Osteoblast (primary cell): ENCODE results near the gene MCL1. TPM values are rescaled to one million over a fixed set of nuclear protein-coding genes. Genes with fewer than 3 reads are reported as not detected.
A peak's percentile ranks its signal among the peaks of the same experiment; 100 is the strongest.

Experiments used
- DNase-seq: peaks from one replicate; pipeline ENCODE4 v3.0.0; 2011; ENCODE audit warnings: low spot score, mixed read lengths; ENCODE audit not compliant: insufficient read length; ENCODE audit errors: missing footprints
- H2AFZ ChIP-seq: 2 replicates; pipeline ENCODE4 v1.6.0; 2011; ENCODE audit warnings: mild to moderate bottlenecking, low read length
- H3K27ac ChIP-seq: 2 replicates; pipeline ENCODE4 v1.5.1; 2011; ENCODE audit warnings: mild to moderate bottlenecking, low read depth, low read length, moderate library complexity
- H3K27me3 ChIP-seq: 2 replicates; pipeline ENCODE4 v1.6.0; 2012; ENCODE audit warnings: mild to moderate bottlenecking, control low read depth, inconsistent platforms, low read length, moderate library complexity; ENCODE audit not compliant: insufficient read depth
- H3K36me3 ChIP-seq: 2 replicates; pipeline ENCODE4 v1.5.1; 2011; ENCODE audit warnings: mild to moderate bottlenecking, low read length, control low read depth, moderate library complexity; ENCODE audit not compliant: insufficient read depth
- H3K4me1 ChIP-seq: 2 replicates; pipeline ENCODE4 v1.5.1; 2011; ENCODE audit warnings: mild to moderate bottlenecking, low read length, control low read depth, moderate library complexity; ENCODE audit not compliant: insufficient read depth
- H3K4me2 ChIP-seq: 2 replicates; pipeline ENCODE4 v1.6.0; 2011; ENCODE audit warnings: mild to moderate bottlenecking, low read length; ENCODE audit not compliant: insufficient read depth
- H3K4me3 ChIP-seq: fragments of 200-600 bp; sonication (generic); 3 replicates; pipeline ENCODE4 v1.5.1; 2012; ENCODE audit warnings: mild to moderate bottlenecking, low read length, inconsistent platforms; ENCODE audit not compliant: insufficient read depth
- H3K79me2 ChIP-seq: 2 replicates; pipeline ENCODE4 v1.6.0; 2012; ENCODE audit warnings: mild to moderate bottlenecking, low read length, control low read depth, inconsistent platforms; ENCODE audit not compliant: insufficient read depth
- H3K9me3 ChIP-seq: 2 replicates; pipeline ENCODE4 v1.5.1; 2011; ENCODE audit warnings: low read depth, low read length, control low read depth
- H4K20me1 ChIP-seq: 2 replicates; pipeline ENCODE4 v1.6.0; 2012; ENCODE audit warnings: mild to moderate bottlenecking, low read length, control low read depth; ENCODE audit not compliant: insufficient read depth
- total RNA-seq: library from RNA; depleted of rRNA; stranded (reverse); fragments of >200 nt; gene quantifications from 2 replicates; pipeline ENCODE4 v1.2.3, GENCODE V29; 2012
- TF ChIP-seq, protein P1 (sequence below): IDR thresholded peaks from 2 replicates; pipeline ENCODE4 v1.5.1; 2011; ENCODE audit warnings: mild to moderate bottlenecking, low read depth, low read length, moderate library complexity; ENCODE audit errors: extremely low read depth

Gene MCL1
- total RNA-seq, 1 donor = 176 TPM

DNA sequence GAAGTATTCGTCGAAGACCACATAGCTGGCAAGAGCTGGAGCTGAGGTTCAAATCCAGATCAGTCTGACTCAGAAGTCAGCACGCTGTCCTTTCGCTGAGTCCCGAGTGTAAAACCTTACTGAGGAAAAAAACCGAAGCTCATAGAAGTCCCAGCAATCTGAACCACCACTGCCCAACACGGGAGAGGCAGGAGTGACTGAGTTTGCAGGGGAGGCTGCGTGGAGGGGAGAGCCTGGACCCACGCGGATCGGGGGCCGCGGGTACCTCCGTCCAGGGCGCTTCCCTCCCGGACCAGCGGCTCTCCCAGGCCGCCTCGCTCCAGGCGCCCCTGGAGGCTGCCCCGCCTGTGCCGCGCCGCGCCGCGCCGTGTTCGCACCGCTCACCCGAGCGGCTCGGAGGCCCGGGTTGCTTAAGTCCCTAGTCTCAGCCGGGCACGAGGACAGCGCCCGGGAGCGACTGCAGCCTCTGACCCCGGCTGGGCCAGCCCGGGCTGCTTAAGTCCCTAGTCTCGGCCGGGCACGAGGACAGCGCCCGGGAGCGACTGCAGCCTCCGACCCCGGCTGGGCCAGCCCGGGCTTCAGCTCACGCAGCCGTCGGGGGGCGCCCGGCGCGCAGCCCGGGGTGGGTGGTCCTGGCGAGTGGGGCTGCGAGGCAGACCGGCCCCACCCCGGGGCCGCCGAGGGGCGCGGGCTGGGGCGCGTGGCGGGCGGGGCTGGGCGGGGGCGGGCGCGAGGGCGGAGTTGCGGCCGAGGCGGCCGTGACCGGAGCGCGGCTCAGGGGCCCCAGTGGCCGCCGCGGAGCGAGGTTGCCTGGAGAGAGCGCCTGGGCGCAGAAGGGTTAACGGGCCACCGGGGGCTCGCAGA, 30.5 kb downstream of the MCL1 start, which contains the start of gene ADAMTSL4:
Gene ADAMTSL4, plus strand, starts transcription at position 777 of the 864 bp plus-strand sequence. CDS start 2,881 bp downstream, outside the sequence.
- Histone ChIP-seq H2AFZ (peak within 1 kb of the TSS; percentile 68), H3K27me3 (no peaks in the 10 kb centered on the region), H3K27ac (peak within 1 kb of the TSS; percentile 56), H3K9me3 (no peaks in the 10 kb centered on the region), H3K4me1 (peaks cover 32% of the 10 kb centered on the region), H3K36me3 (no peaks in the 10 kb centered on the region), H3K4me3 (peak within 1 kb of the TSS; percentile 74), H3K4me2 (peak within 1 kb of the TSS; percentile 89), H3K79me2 (no peaks in the 10 kb centered on the region), H4K20me1 (no peaks in the 10 kb centered on the region)
- TF ChIP-seq, protein P1, sequence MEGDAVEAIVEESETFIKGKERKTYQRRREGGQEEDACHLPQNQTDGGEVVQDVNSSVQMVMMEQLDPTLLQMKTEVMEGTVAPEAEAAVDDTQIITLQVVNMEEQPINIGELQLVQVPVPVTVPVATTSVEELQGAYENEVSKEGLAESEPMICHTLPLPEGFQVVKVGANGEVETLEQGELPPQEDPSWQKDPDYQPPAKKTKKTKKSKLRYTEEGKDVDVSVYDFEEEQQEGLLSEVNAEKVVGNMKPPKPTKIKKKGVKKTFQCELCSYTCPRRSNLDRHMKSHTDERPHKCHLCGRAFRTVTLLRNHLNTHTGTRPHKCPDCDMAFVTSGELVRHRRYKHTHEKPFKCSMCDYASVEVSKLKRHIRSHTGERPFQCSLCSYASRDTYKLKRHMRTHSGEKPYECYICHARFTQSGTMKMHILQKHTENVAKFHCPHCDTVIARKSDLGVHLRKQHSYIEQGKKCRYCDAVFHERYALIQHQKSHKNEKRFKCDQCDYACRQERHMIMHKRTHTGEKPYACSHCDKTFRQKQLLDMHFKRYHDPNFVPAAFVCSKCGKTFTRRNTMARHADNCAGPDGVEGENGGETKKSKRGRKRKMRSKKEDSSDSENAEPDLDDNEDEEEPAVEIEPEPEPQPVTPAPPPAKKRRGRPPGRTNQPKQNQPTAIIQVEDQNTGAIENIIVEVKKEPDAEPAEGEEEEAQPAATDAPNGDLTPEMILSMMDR = no peak
- peak; percentile 98 for DNase-seq

DNA sequence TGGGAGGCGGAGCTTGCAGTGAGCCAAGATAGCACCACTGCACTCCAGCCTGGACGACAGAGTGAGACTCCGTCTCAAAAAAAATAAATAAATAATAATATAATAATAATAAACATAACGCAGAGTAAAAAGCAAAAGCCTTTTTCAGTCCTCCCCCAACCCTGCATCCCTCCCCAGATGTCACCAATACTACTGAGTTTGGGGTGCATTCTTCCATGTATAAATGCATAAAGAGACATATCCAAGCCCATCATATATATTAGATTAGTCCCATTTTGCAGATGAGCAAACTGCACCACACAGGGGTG, 31.1 kb downstream of the MCL1 start:
- Histone ChIP-seq H4K20me1 (no peaks in the 10 kb centered on the region), H3K27ac (no peak overlapping the region), H2AFZ (no peak overlapping the region), H3K79me2 (no peaks in the 10 kb centered on the region), H3K4me1 (peaks cover 32% of the 10 kb centered on the region), H3K9me3 (no peaks in the 10 kb centered on the region), H3K27me3 (no peaks in the 10 kb centered on the region), H3K4me3 (peak overlapping the region; percentile 74), H3K36me3 (no peaks in the 10 kb centered on the region), H3K4me2 (peak overlapping the region; percentile 89)
- TF ChIP-seq, protein P1 = no peak
- DNase-seq = no peak

DNA sequence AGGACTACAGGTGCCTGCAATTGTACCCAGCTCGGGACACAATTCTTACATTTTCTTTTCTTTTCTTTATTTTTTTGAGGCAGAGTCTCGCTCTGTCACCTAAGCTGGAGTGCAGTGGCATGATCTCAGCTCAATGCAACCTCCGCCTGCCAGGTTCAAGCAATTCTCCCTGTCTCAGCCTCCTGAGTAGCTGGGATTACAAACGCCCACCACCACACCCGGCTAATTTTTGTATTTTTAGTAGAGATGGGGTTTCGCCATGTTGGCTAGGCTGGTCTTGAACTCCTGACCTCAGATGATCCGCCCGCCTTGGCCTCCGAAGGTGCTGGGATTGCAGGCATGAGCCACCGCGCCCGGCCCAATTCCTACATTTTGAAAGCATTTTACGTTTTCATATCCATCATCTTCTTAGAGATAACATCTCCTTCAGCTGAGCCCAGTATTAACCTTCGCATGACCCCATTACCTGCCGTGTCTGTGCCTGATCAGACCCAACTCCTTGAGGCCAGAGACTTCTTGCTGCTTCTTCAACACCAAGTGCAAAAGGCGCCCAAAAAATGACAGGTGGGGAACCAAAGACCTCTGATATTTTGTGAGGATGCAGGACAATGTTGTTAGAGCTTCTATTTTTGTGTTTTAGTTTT, 33.0 kb downstream of the MCL1 start:
- Histone ChIP-seq H3K4me2 (no peak overlapping the region), H3K4me3 (no peak overlapping the region), H3K36me3 (no peaks in the 10 kb centered on the region), H3K4me1 (peaks cover 21% of the 10 kb centered on the region), H3K27ac (no peak overlapping the region), H3K9me3 (no peaks in the 10 kb centered on the region), H3K79me2 (no peaks in the 10 kb centered on the region), H3K27me3 (no peaks in the 10 kb centered on the region), H2AFZ (no peak overlapping the region), H4K20me1 (no peaks in the 10 kb centered on the region)
- TF ChIP-seq, protein P1 = no peak
- no peak for DNase-seq

DNA sequence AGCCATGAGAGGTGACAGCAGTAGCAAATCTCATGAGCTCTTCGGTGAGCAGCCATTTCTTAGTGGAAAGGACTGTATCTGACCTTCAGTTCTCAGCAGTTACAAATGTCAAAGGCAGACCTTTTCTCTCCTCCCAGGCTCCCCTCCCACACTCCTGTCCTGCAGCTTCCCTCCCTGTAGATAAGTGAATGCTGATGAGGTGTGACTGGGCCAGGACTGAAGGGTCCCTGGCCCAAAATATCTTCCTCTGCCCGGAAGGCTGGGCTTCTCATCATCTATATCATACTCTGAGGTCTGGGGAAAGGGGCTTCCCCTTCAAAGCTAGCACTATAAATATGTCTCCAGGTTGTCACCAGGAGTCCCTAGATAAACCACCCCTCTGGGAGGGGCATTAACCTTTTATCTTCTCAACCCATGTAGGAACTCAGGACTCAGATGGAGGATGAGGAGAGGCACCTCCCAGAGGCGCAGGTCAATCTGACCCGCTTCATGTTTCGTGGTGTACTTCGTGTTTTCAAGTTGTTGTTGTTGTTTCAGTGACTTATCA, 33.9 kb downstream of the MCL1 start:
- Histone ChIP-seq H4K20me1 (no peaks in the 10 kb centered on the region), H3K79me2 (no peaks in the 10 kb centered on the region), H3K4me2 (no peak overlapping the region), H3K4me3 (no peak overlapping the region), H3K9me3 (no peaks in the 10 kb centered on the region), H3K36me3 (no peaks in the 10 kb centered on the region), H3K4me1 (peaks cover 16% of the 10 kb centered on the region), H3K27ac (no peak overlapping the region), H3K27me3 (no peaks in the 10 kb centered on the region), H2AFZ (no peak overlapping the region)
- TF ChIP-seq, protein P1 = no peak
- peak; percentile 43 for DNase-seq
